ENCODE results near the gene ELF1.
A peak's percentile ranks its signal among the peaks of the same experiment; 100 is the strongest.

Gene ELF1

DNA sequence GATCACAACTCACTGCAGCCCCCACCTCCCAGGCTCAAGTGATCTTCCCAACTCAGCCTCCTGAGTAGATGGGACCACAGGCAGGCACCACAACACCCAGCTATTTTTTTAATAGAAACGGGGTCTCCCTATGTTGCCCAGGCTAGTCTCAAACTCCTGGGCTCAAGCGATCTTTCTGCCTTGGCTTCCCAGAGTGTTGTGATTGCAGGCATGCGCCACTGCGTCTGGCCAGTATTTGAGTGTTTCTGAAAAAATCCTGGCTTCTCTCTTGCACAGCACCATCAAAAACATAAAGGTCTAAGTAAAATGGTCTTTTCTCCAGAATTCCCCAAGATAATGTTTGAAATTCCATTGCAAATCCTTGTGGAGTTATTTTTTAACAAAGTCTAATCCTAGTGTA, 47.8 kb downstream of the ELF1 start:
- DNase-seq (ENCODE audit: low read depth) = no peak
- TF ChIP-seq, protein P1, sequence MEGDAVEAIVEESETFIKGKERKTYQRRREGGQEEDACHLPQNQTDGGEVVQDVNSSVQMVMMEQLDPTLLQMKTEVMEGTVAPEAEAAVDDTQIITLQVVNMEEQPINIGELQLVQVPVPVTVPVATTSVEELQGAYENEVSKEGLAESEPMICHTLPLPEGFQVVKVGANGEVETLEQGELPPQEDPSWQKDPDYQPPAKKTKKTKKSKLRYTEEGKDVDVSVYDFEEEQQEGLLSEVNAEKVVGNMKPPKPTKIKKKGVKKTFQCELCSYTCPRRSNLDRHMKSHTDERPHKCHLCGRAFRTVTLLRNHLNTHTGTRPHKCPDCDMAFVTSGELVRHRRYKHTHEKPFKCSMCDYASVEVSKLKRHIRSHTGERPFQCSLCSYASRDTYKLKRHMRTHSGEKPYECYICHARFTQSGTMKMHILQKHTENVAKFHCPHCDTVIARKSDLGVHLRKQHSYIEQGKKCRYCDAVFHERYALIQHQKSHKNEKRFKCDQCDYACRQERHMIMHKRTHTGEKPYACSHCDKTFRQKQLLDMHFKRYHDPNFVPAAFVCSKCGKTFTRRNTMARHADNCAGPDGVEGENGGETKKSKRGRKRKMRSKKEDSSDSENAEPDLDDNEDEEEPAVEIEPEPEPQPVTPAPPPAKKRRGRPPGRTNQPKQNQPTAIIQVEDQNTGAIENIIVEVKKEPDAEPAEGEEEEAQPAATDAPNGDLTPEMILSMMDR (conservative IDR thresholded peaks at IDR 0.05; ENCODE audit: low read length) = no peak
- no peak overlapping the region for H3K4me3 ChIP-seq (ENCODE audit: low read length)

DNA sequence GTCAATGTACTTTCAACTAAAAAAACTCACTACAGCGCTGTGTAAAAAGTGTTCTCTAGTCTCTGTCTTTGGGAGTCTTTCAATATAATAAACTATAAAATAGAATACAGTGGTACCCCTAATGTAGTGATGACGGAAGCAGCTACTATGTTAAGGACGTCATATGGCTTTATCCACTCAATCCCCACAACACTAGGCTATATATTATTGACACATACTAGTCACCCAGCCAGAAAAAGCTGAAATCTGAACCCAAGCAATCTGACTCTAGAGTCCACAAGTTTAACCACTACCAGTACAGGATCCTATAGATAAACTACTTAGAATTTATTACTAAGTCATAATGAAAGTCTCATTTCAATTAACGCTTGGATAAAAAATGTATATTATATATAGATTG, 48.3 kb downstream of the ELF1 start:
- no peak overlapping the region for H3K4me3 ChIP-seq (ENCODE audit: low read length)

DNA sequence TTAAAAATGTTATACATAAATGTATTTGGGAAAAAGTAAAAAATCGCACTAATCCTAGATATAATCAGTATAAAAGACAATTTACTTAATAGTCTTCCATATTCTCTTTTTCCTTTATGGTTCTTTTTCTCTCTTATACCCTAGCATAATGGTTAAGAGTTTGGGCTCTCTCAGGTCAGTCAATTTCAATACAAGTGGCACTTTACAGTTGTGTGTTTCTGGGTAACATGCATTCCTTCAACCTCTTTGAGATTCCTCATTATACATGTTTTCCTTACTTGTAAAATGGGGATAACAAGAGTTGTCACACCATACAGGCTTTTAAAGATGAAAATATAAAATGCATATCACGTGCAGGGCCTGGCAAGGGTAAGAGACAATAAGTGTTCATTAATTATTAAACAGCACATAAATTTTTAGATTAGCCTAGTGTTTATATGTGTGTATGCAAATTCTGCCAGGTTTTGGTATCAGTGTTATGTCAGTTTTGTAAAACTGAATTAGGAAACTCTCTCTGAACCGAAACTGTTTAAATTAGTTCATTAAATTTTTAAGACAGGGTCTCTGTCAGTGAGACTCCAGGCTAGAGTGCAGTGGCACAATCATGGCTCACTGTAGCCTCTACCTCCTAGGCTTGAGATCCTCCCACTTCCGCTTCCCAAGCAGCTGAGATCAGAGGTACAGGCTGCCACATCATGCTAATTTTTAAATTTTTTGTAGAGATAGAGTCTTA, 49.8 kb downstream of the ELF1 start:
- TF ChIP-seq, protein P1 (conservative IDR thresholded peaks at IDR 0.05; ENCODE audit: low read length) = no peak
- no peak overlapping the region for H3K4me3 ChIP-seq (ENCODE audit: low read length)
- no peak for DNase-seq (ENCODE audit: low read depth)

More for the DNA sequence above, 48.3 kb downstream of the ELF1 start:
- no peak for DNase-seq (ENCODE audit: low read depth)
- TF ChIP-seq, protein P1 (conservative IDR thresholded peaks at IDR 0.05; ENCODE audit: low read length) = no peak

DNA sequence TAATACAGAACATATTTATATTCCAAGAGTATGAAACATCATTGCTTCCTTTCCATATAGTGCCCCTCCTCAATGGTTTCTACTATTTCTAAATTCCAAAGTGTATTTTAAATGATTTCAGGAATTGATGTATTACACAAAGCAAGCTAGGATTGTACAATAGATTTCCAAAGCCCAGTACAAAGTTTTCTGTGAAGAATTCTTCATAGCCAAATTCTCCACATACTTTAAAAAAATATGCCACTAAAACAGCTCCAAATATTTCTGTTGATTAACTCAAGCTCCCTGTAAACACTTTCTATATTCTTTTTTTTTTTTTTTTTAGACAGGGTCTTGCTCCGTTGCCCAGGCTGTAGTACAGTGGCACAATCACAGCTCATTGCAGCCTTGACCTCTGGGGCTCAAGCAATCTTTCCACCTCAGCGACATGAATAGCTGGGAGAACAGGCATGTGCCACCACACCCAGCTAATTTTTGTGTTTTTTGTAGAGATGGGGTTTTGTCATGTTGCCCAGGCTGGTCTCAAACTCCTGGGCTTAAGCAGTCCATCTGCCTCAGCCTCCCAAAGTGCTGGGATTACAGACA, 50.6 kb downstream of the ELF1 start:
- no peak overlapping the region for H3K4me3 ChIP-seq (ENCODE audit: low read length)
- TF ChIP-seq, protein P1 (conservative IDR thresholded peaks at IDR 0.05; ENCODE audit: low read length) = no peak
- peak; percentile 55 for DNase-seq (ENCODE audit: low read depth)

DNA sequence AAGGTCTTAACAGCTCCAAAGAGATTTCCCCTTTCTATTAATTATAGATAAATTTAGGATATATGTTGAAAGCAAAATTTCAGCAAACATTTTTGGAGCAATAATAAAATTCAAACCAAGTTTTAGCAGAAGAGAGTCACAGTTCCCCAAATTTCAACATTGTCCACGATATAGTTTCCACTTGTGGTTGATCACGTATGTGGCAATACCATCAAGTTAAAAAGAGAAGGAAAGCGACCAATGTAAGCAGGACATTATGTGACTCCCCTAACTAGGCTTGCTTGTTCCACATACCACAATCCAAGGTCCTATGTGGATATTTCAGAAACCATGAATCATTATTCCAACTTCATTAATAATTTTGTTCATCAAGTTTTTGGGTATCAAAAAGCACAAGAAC, 52.8 kb downstream of the ELF1 start:
- no peak for DNase-seq (ENCODE audit: low read depth)
- H3K4me3 ChIP-seq (ENCODE audit: low read length) = no peak overlapping the region
- TF ChIP-seq, protein P1 (conservative IDR thresholded peaks at IDR 0.05; ENCODE audit: low read length) = no peak

DNA sequence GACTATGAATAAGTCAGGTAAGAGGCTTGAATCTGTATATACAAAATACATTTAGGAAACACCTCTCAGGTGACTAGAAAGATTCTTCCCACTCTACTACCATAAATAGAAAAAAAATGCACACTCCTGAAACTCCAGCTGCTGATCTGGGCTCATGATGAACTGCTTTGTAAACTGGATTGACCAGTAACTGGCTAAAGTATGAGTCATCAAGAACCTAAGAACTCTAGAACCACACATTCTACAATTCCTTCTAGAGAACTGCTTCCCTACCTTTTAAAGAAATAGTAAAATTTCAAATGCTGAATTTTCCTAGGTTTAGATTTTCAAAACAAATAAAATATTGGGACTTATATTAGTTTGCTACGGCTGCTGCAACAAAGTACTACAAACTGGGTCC, 55.2 kb downstream of the ELF1 start:
- TF ChIP-seq, protein P1 (conservative IDR thresholded peaks at IDR 0.05; ENCODE audit: low read length) = no peak
- DNase-seq (ENCODE audit: low read depth) = peak; percentile 30
- no peak overlapping the region for H3K4me3 ChIP-seq (ENCODE audit: low read length)

DNA sequence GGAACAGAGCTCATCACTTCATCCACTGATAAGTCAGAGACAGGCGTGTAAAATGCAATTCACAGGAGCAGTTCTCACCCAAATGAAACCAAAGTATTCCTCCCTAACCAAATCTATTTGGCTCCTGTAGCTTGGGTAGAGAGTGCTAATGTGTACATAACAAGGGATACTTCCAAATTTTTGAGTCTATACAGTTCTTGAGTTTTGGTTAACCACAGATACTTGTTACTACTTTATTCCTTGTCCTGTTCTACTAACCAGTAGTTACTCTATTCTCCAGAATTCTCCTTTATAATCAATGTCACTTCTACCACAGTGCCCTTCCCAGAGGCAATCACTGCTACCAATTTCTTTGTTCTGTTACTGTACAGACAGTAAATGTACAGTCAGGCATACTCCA, 57.3 kb downstream of the ELF1 start:
- TF ChIP-seq, protein P1 (conservative IDR thresholded peaks at IDR 0.05; ENCODE audit: low read length) = no peak
- DNase-seq (ENCODE audit: low read depth) = no peak
- no peak overlapping the region for H3K4me3 ChIP-seq (ENCODE audit: low read length)
